B cell (primary cell): ENCODE data around the gene FOXK1.

ENCODE experiments used
- CTCF ChIP-seq: fragments of 200-600 bp; IDR thresholded peaks from one replicate; pipeline ENCODE4 v1.8.0; 2022; ENCODE audit warnings: antibody characterized with exemption, mild to moderate bottlenecking
- EZH2 ChIP-seq: IDR thresholded peaks from 2 replicates; pipeline ENCODE4 v1.6.1; 2012; ENCODE audit warnings: borderline replicate concordance, low read depth, mild to moderate bottlenecking, moderate library complexity, low read length; ENCODE audit not compliant: insufficient read depth, poor library complexity, severe bottlenecking

GRCh38 chr7:4661871-4662270 lies 20.2 kb upstream of the FOXK1 start:
- TF ChIP-seq CTCF (no peak), EZH2 (no peak)
